Measurements from ENCODE around the gene NCAM1.

The NCAM1 gene

DNA sequence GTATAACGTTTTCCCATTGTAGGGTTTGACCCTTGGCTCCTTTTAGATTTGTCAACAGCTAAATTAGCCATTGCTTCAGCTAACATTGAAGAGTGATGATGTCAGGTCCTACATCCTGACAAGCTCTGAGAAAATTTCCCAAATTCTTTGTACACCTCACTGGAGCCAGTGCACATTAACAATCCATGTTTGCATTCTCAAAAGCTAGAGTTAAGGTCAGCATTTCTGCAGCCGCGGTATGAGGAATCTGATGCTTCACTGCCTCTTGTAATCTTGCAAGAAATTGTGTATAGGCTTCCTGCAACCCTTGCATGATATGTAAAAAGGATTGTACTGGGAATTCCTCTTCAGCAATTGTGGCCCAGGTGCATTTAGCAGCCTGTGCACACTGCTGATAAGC lies 33.1 kb upstream of the NCAM1 start:
- no peaks in the 10 kb centered on the region for H3K27me3 ChIP-seq (ENCODE audit: low read length)
- H3K9me3 ChIP-seq (ENCODE audit: insufficient read depth, low read length) = no peaks in the 10 kb centered on the region
- no peak overlapping the region for H3K4me3 ChIP-seq (ENCODE audit: insufficient read depth, low read length, poor library complexity, severe bottlenecking)
- H4K20me1 ChIP-seq (ENCODE audit: low read depth, low read length) = no peaks in the 10 kb centered on the region
- no peaks in the 10 kb centered on the region for H3K9me2 ChIP-seq (replicated peaks; ENCODE audit: insufficient read depth, low read length)
- H3F3A ChIP-seq (ENCODE audit: insufficient read depth) = no peaks in the 10 kb centered on the region
- no peak overlapping the region for H2AFZ ChIP-seq (ENCODE audit: low read depth, low read length, severe bottlenecking)
- H3K4me2 ChIP-seq (ENCODE audit: low read depth, low read length, poor library complexity, severe bottlenecking) = no peak overlapping the region
- H3K79me2 ChIP-seq (ENCODE audit: insufficient read depth, low read length) = no peaks in the 10 kb centered on the region
- TF ChIP-seq EZH2phosphoT487 (conservative IDR thresholded peaks at IDR 0.05; ENCODE audit: low read length) = no peak
- TF ChIP-seq, protein P1, sequence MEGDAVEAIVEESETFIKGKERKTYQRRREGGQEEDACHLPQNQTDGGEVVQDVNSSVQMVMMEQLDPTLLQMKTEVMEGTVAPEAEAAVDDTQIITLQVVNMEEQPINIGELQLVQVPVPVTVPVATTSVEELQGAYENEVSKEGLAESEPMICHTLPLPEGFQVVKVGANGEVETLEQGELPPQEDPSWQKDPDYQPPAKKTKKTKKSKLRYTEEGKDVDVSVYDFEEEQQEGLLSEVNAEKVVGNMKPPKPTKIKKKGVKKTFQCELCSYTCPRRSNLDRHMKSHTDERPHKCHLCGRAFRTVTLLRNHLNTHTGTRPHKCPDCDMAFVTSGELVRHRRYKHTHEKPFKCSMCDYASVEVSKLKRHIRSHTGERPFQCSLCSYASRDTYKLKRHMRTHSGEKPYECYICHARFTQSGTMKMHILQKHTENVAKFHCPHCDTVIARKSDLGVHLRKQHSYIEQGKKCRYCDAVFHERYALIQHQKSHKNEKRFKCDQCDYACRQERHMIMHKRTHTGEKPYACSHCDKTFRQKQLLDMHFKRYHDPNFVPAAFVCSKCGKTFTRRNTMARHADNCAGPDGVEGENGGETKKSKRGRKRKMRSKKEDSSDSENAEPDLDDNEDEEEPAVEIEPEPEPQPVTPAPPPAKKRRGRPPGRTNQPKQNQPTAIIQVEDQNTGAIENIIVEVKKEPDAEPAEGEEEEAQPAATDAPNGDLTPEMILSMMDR (IDR thresholded peaks at IDR 0.05; ENCODE audit: insufficient read depth, low read length, poor library complexity, severe bottlenecking) = no peak
- no peak overlapping the region for H3K27ac ChIP-seq (ENCODE audit: low read depth, low read length)
- no peaks in the 10 kb centered on the region for H3K36me3 ChIP-seq (ENCODE audit: low read length)
- H3K9ac ChIP-seq (ENCODE audit: low read length) = no peak overlapping the region

DNA sequence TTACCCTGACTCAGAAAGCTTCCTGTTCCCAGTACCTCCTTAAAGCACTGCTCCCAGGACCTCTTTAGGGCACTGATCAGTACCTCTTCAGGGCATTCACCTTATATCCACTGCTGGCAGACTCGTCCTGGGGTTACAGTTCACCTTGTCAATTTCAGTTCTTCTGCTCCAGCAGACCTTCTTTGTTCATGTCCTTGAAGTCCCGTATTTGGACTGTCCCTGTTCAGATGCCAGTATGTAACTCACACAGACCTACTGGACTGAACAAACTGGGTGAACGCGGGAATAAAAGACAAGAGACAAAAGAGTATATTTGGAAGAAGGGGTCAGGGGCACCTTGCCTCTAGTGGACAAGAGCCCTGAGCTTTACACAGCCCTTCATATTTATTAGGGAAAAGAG lies 31.8 kb upstream of the NCAM1 start:
- Histone ChIP-seq H3K79me2 (ENCODE audit: insufficient read depth, low read length) (no peaks in the 10 kb centered on the region), H3K9ac (ENCODE audit: low read length) (no peak overlapping the region), H3K4me2 (ENCODE audit: low read depth, low read length, poor library complexity, severe bottlenecking) (no peak overlapping the region), H3K9me3 (ENCODE audit: insufficient read depth, low read length) (no peaks in the 10 kb centered on the region), H3K9me2 (replicated peaks; ENCODE audit: insufficient read depth, low read length) (no peaks in the 10 kb centered on the region), H3F3A (ENCODE audit: insufficient read depth) (no peaks in the 10 kb centered on the region), H3K27ac (ENCODE audit: low read depth, low read length) (no peak overlapping the region), H3K27me3 (ENCODE audit: low read length) (no peaks in the 10 kb centered on the region), H2AFZ (ENCODE audit: low read depth, low read length, severe bottlenecking) (no peak overlapping the region), H4K20me1 (ENCODE audit: low read depth, low read length) (no peaks in the 10 kb centered on the region), H3K4me3 (ENCODE audit: insufficient read depth, low read length, poor library complexity, severe bottlenecking) (no peak overlapping the region), H3K36me3 (ENCODE audit: low read length) (no peaks in the 10 kb centered on the region)
- TF ChIP-seq, protein P1 (IDR thresholded peaks at IDR 0.05; ENCODE audit: insufficient read depth, low read length, poor library complexity, severe bottlenecking) = no peak
- TF ChIP-seq EZH2phosphoT487 (conservative IDR thresholded peaks at IDR 0.05; ENCODE audit: low read length) = no peak

DNA sequence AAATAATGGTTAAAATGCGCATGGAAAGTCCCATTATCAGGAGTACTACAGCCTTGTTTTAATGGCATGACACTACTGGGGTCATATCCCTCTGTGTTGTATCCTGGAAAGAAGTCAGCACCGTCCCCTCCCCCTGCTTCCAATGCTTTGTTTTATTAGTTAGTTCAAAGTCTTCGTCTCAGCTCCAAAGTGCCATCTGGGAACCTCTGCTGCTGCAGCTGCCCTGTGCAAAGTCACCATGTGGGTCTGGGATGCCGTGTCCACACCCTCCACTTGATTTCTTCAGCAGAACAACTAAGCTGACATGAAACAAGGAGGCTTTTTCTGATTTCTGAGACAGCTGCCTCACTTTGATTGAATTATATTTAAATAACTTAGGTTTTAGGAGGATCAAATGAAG lies 29.5 kb upstream of the NCAM1 start:
- no peak for TF ChIP-seq EZH2phosphoT487 (conservative IDR thresholded peaks at IDR 0.05; ENCODE audit: low read length)
- TF ChIP-seq, protein P1 (IDR thresholded peaks at IDR 0.05; ENCODE audit: insufficient read depth, low read length, poor library complexity, severe bottlenecking) = no peak

More for the DNA sequence above, 29.5 kb upstream of the NCAM1 start:
- Histone ChIP-seq H4K20me1 (ENCODE audit: low read depth, low read length) (no peaks in the 10 kb centered on the region), H3F3A (ENCODE audit: insufficient read depth) (no peaks in the 10 kb centered on the region), H3K4me3 (ENCODE audit: insufficient read depth, low read length, poor library complexity, severe bottlenecking) (no peak overlapping the region), H3K27ac (ENCODE audit: low read depth, low read length) (no peak overlapping the region), H3K36me3 (ENCODE audit: low read length) (no peaks in the 10 kb centered on the region), H3K9ac (ENCODE audit: low read length) (no peak overlapping the region), H3K27me3 (ENCODE audit: low read length) (no peaks in the 10 kb centered on the region), H2AFZ (ENCODE audit: low read depth, low read length, severe bottlenecking) (no peak overlapping the region), H3K79me2 (ENCODE audit: insufficient read depth, low read length) (no peaks in the 10 kb centered on the region), H3K9me2 (replicated peaks; ENCODE audit: insufficient read depth, low read length) (no peaks in the 10 kb centered on the region), H3K4me2 (ENCODE audit: low read depth, low read length, poor library complexity, severe bottlenecking) (no peak overlapping the region), H3K9me3 (ENCODE audit: insufficient read depth, low read length) (no peaks in the 10 kb centered on the region)

Data from SU-DHL-6 (cell line).